ENCODE measurements around the gene GPR179.

The GPR179 gene

DNA sequence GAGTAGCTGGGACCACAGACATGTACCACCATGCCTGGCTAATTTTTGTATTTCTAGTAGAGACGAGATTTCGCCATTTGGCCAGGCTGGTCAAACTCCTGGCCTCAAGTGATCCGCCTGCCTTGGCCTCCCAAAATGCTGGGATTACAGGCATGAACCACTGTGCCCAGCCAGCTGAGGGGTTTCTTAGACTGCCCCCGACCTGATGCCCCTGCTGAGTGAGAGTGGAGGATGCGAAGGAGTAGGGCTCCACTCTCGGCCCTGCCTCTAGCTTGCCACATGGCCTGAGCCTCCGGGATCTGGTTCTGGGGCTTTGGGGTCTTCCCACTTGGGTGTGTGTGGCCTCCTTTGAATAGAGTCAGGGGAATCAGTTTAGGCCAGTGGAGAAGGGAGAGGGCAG is 11.0 kb downstream of the GPR179 start:
- H3K4me3 ChIP-seq (ENCODE audit: low read length), result no peak overlapping the region
- H3K79me2 ChIP-seq (ENCODE audit: low read length), result no peaks in the 10 kb centered on the region
- H4K20me1 ChIP-seq (ENCODE audit: insufficient read depth, low read length), result no peaks in the 10 kb centered on the region
- no peaks in the 10 kb centered on the region for H3K9me3 ChIP-seq (ENCODE audit: insufficient read depth, low read length)
- no peaks in the 10 kb centered on the region for H3K4me1 ChIP-seq (ENCODE audit: low read length)
- H3K36me3 ChIP-seq (replicated peaks; ENCODE audit: low read depth, low read length), result no peaks in the 10 kb centered on the region
- no peak overlapping the region for H3K9ac ChIP-seq (ENCODE audit: low read length)
- no peaks in the 10 kb centered on the region for H3K27me3 ChIP-seq (ENCODE audit: low read depth, low read length)
- H3K27ac ChIP-seq (ENCODE audit: low read length), result no peak overlapping the region
- H2AFZ ChIP-seq (ENCODE audit: low read depth, low read length), result no peak overlapping the region
- TF ChIP-seq EZH2phosphoT487 (IDR thresholded peaks at IDR 0.05; ENCODE audit: low read depth) (no peak), CTCF (IDR thresholded peaks at IDR 0.05; ENCODE audit: low read depth, low read length) (no peak)
- no peak overlapping the region for H3K4me2 ChIP-seq (ENCODE audit: low read length)

GRCh38 chr17:38330941-38331411 is 12.8 kb downstream of the GPR179 start:
- no peak overlapping the region for H3K4me2 ChIP-seq (ENCODE audit: low read length)

DNA sequence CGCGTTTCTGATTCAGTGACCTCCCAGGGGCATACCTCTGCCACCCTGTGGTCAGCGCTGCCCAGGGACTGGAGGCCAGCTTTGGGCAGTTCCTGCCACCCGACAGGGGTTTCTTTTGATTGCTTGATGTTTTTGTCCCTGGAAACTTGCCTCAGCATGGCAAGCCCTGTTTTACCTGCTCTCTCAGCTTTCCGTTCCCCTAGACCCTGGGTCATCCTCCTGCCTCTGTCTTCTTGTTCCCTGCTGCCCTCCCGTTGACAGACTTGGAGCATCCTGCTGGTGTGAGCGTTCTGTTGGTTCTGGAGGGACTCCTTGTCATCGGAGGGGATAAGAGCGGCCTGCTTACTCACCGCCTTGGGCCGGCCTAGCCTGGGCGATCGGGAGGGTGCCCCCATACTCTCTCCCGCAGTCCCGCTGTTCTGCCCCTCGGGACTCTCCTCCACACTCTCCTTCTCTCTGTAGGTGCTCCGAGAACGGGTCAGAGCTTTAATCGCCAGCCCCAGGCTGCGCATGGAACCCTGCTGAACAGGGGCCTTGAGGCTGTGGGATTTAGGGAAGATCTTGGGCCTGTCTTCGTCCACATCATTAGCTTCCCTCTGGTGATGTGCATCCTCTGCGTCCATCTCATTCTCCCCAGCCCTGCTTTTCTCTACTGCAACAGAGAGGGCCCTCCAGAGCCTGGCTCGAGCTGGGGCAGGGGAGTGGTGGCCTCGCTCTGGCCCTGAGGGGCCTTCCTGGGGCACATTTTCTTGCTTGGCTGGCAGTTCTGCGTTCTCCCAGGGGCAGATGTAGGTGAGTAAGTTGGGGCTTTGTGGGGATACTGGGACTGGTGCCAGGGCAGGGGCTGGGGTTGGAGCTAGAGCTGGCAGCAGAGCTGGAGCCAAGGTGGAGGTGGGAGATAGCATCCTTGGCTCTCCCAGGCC is 13.7 kb downstream of the GPR179 start:
- no peak overlapping the region for H2AFZ ChIP-seq (ENCODE audit: low read depth, low read length)
- H3K4me3 ChIP-seq (ENCODE audit: low read length), result no peak overlapping the region
- TF ChIP-seq EZH2phosphoT487 (IDR thresholded peaks at IDR 0.05; ENCODE audit: low read depth) (no peak), CTCF (IDR thresholded peaks at IDR 0.05; ENCODE audit: low read depth, low read length) (no peak)
- H4K20me1 ChIP-seq (ENCODE audit: insufficient read depth, low read length), result no peaks in the 10 kb centered on the region
- H3K79me2 ChIP-seq (ENCODE audit: low read length), result no peaks in the 10 kb centered on the region
- H3K4me2 ChIP-seq (ENCODE audit: low read length), result no peak overlapping the region
- no peaks in the 10 kb centered on the region for H3K9me3 ChIP-seq (ENCODE audit: insufficient read depth, low read length)
- H3K4me1 ChIP-seq (ENCODE audit: low read length), result no peaks in the 10 kb centered on the region
- no peak overlapping the region for H3K9ac ChIP-seq (ENCODE audit: low read length)
- H3K36me3 ChIP-seq (replicated peaks; ENCODE audit: low read depth, low read length), result no peaks in the 10 kb centered on the region
- no peaks in the 10 kb centered on the region for H3K27me3 ChIP-seq (ENCODE audit: low read depth, low read length)
- H3K27ac ChIP-seq (ENCODE audit: low read length), result no peak overlapping the region

More at GRCh38 chr17:38330941-38331411, 12.8 kb downstream of the GPR179 start:
- no peaks in the 10 kb centered on the region for H4K20me1 ChIP-seq (ENCODE audit: insufficient read depth, low read length)
- H2AFZ ChIP-seq (ENCODE audit: low read depth, low read length), result no peak overlapping the region
- H3K27me3 ChIP-seq (ENCODE audit: low read depth, low read length), result no peaks in the 10 kb centered on the region
- TF ChIP-seq CTCF (IDR thresholded peaks at IDR 0.05; ENCODE audit: low read depth, low read length) (no peak), EZH2phosphoT487 (IDR thresholded peaks at IDR 0.05; ENCODE audit: low read depth) (no peak)
- H3K36me3 ChIP-seq (replicated peaks; ENCODE audit: low read depth, low read length), result no peaks in the 10 kb centered on the region
- H3K4me1 ChIP-seq (ENCODE audit: low read length), result no peaks in the 10 kb centered on the region
- H3K9me3 ChIP-seq (ENCODE audit: insufficient read depth, low read length), result no peaks in the 10 kb centered on the region
- no peak overlapping the region for H3K4me3 ChIP-seq (ENCODE audit: low read length)
- H3K27ac ChIP-seq (ENCODE audit: low read length), result no peak overlapping the region
- H3K79me2 ChIP-seq (ENCODE audit: low read length), result no peaks in the 10 kb centered on the region
- H3K9ac ChIP-seq (ENCODE audit: low read length), result no peak overlapping the region

- TF ChIP-seq EZH2phosphoT487 (IDR thresholded peaks at IDR 0.05; ENCODE audit: low read depth) (no peak), CTCF (IDR thresholded peaks at IDR 0.05; ENCODE audit: low read depth, low read length) (no peak)
- Histone ChIP-seq H3K4me1 (ENCODE audit: low read length) (no peaks in the 10 kb centered on the region), H3K9ac (ENCODE audit: low read length) (no peak overlapping the region), H3K27me3 (ENCODE audit: low read depth, low read length) (no peaks in the 10 kb centered on the region), H2AFZ (ENCODE audit: low read depth, low read length) (no peak overlapping the region), H3K27ac (ENCODE audit: low read length) (no peak overlapping the region), H3K79me2 (ENCODE audit: low read length) (no peaks in the 10 kb centered on the region), H4K20me1 (ENCODE audit: insufficient read depth, low read length) (no peaks in the 10 kb centered on the region), H3K36me3 (replicated peaks; ENCODE audit: low read depth, low read length) (no peaks in the 10 kb centered on the region), H3K4me2 (ENCODE audit: low read length) (no peak overlapping the region), H3K9me3 (ENCODE audit: insufficient read depth, low read length) (no peaks in the 10 kb centered on the region), H3K4me3 (ENCODE audit: low read length) (no peak overlapping the region)
Observed at GRCh38 chr17:38329284-38329683, 14.5 kb downstream of the GPR179 start.
